Measurements from ENCODE around the gene ADCK1. TPM values are rescaled to one million over a fixed set of nuclear protein-coding genes. Genes with fewer than 3 reads are reported as not detected.
A peak's percentile ranks its signal among the peaks of the same experiment; 100 is the strongest.

ADCK1 gene
- total and polyA plus RNA-seq, 5 donors from 2014 or later: 2.0 to 10.5 (median 3.8) TPM

DNA sequence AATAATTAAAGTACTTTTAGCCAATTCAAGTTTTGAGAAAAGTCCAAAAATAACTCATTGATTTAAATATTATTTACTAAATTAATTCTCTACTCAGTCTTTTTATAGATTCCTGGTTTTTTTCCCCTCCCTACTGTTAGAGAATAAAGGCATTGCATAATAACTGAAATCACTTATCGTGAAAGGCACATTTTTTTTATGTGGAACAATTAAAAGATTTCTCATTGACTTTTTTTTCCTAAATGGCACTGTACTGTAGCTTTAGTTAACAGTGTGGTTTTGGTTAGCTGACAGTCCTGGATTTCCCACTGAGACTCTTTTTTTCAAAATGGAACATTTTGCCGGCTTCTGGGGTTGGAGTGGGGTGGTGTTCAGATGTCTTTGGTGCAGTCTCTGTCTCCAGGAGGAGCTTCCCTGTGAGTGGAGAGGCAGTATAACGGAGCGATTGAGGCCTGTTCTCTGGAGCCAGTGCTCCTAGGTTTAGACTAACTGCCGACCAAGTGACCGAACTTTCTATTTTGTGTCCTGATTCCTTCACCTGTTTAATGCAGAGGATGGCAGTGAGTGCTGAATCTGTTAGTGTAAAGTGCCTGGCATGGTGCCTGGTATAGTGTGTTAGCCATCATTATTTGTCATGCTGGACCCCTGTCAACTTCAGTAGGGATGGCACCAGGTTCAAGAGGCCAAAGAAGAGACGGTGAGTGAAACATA is 117.7 kb downstream of the ADCK1 start:
- Histone ChIP-seq H3K4me1 (ENCODE audit: control insufficient read depth, insufficient read depth, low read length, poor library complexity, severe bottlenecking) (no peaks in the 10 kb centered on the region), H3K36me3 (ENCODE audit: control insufficient read depth, insufficient read depth, low read length) (no peaks in the 10 kb centered on the region), H3K27me3 (ENCODE audit: control insufficient read depth, insufficient read depth, low read length) (no peaks in the 10 kb centered on the region), H3K4me3 (ENCODE audit: low read depth, low read length) (no peak overlapping the region), H3K27ac (ENCODE audit: insufficient read depth, low read length, poor library complexity, severe bottlenecking) (no peak overlapping the region), H3K9me3 (ENCODE audit: control insufficient read depth in 2 of 2, low read length in 2 of 2) (no peaks in the 10 kb centered on the region)
- ATAC-seq (ENCODE audit: low read depth in 2 of 2) (no peak), DNase-seq (no peak)
- no peak overlapping the region for H3K4me3 Mint-ChIP-seq
- no peaks in the 10 kb centered on the region for H3K9me3 Mint-ChIP-seq
- no peaks in the 10 kb centered on the region for H3K27me3 Mint-ChIP-seq
- H3K27ac Mint-ChIP-seq: no peak overlapping the region
- peaks cover 13% of the 10 kb centered on the region for H3K36me3 Mint-ChIP-seq
- peaks cover 0 to 2% (median 0%) of the 10 kb centered on the region in 4 donors for H3K4me1 Mint-ChIP-seq

- H3K27me3 ChIP-seq (ENCODE audit: control insufficient read depth, insufficient read depth, low read length): no peaks in the 10 kb centered on the region
- no peaks in the 10 kb centered on the region for H3K9me3 Mint-ChIP-seq
- no peaks in the 10 kb centered on the region for H3K27me3 Mint-ChIP-seq
- peaks cover 16% of the 10 kb centered on the region for H3K36me3 Mint-ChIP-seq
- H3K4me3 Mint-ChIP-seq: no peak overlapping the region
- ATAC-seq (ENCODE audit: low read depth in 2 of 2) (no peak), DNase-seq (peak in 1 of 3 donors; percentile 30)
- H3K9me3 ChIP-seq (ENCODE audit: control insufficient read depth in 2 of 2, low read length in 2 of 2): no peaks in the 10 kb centered on the region
- no peaks in the 10 kb centered on the region for H3K4me1 ChIP-seq (ENCODE audit: control insufficient read depth, insufficient read depth, low read length, poor library complexity, severe bottlenecking)
- no peaks in the 10 kb centered on the region for H3K36me3 ChIP-seq (ENCODE audit: control insufficient read depth, insufficient read depth, low read length)
- no peak overlapping the region for H3K27ac ChIP-seq (ENCODE audit: insufficient read depth, low read length, poor library complexity, severe bottlenecking)
- H3K4me3 ChIP-seq (ENCODE audit: low read depth, low read length): no peak overlapping the region
- no peak overlapping the region for H3K27ac Mint-ChIP-seq
- peaks cover 0 to 2% (median 0%) of the 10 kb centered on the region in 4 donors for H3K4me1 Mint-ChIP-seq
Measured at GRCh38 chr14:77918448-77918847, 118.5 kb downstream of the ADCK1 start.

DNA sequence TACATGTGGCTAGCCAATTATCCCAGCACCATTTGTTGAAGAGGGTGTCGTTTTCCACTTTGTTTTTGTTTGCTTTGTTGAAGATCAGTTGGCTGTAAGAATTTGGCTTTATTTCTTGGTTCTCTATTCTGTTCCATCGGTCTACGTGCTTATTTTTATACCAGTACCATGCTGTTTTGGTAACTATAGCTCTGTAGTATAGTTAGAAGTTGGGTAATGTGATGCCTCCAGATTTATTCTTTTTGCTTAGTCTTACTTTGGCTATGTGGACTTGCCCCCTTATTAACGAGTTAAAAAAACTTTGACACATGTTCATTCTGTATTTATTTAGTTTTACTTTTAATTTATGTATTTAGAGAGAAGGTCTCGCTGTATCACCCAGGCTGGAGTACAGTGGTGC is 120.4 kb downstream of the ADCK1 start:
- DNase-seq (no peak), ATAC-seq (ENCODE audit: low read depth in 2 of 2) (no peak)
- Mint-ChIP-seq H3K27me3 (no peaks in the 10 kb centered on the region), H3K4me3 (no peak overlapping the region), H3K36me3 (peaks cover 13% of the 10 kb centered on the region), H3K4me1 (no peaks in the 10 kb centered on the region), H3K27ac (no peak overlapping the region), H3K9me3 (no peaks in the 10 kb centered on the region)
- Histone ChIP-seq H3K4me3 (ENCODE audit: low read depth, low read length) (no peak overlapping the region), H3K9me3 (ENCODE audit: control insufficient read depth in 2 of 2, low read length in 2 of 2) (no peaks in the 10 kb centered on the region), H3K27me3 (ENCODE audit: control insufficient read depth, insufficient read depth, low read length) (no peaks in the 10 kb centered on the region), H3K27ac (ENCODE audit: insufficient read depth, low read length, poor library complexity, severe bottlenecking) (no peak overlapping the region), H3K36me3 (ENCODE audit: control insufficient read depth, insufficient read depth, low read length) (no peaks in the 10 kb centered on the region), H3K4me1 (ENCODE audit: control insufficient read depth, insufficient read depth, low read length, poor library complexity, severe bottlenecking) (no peaks in the 10 kb centered on the region)

GRCh38 chr14:77921818-77922217 is 121.9 kb downstream of the ADCK1 start:
- DNase-seq: no peak
- Mint-ChIP-seq H3K27me3 (no peaks in the 10 kb centered on the region), H3K36me3 (peaks cover 21% of the 10 kb centered on the region), H3K9me3 (no peaks in the 10 kb centered on the region), H3K4me3 (no peak overlapping the region), H3K4me1 (no peaks in the 10 kb centered on the region), H3K27ac (no peak overlapping the region)
- H3K9me3 ChIP-seq (ENCODE audit: control insufficient read depth in 2 of 2, low read length in 2 of 2): no peaks in the 10 kb centered on the region
- H3K4me1 ChIP-seq (ENCODE audit: control insufficient read depth, insufficient read depth, low read length, poor library complexity, severe bottlenecking): no peaks in the 10 kb centered on the region
- H3K27me3 ChIP-seq (ENCODE audit: control insufficient read depth, insufficient read depth, low read length): no peaks in the 10 kb centered on the region
- H3K4me3 ChIP-seq (ENCODE audit: low read depth, low read length): no peak overlapping the region
- ATAC-seq (ENCODE audit: low read depth in 2 of 2): no peak
- H3K36me3 ChIP-seq (ENCODE audit: control insufficient read depth, insufficient read depth, low read length): no peaks in the 10 kb centered on the region
- no peak overlapping the region for H3K27ac ChIP-seq (ENCODE audit: insufficient read depth, low read length, poor library complexity, severe bottlenecking)

DNA sequence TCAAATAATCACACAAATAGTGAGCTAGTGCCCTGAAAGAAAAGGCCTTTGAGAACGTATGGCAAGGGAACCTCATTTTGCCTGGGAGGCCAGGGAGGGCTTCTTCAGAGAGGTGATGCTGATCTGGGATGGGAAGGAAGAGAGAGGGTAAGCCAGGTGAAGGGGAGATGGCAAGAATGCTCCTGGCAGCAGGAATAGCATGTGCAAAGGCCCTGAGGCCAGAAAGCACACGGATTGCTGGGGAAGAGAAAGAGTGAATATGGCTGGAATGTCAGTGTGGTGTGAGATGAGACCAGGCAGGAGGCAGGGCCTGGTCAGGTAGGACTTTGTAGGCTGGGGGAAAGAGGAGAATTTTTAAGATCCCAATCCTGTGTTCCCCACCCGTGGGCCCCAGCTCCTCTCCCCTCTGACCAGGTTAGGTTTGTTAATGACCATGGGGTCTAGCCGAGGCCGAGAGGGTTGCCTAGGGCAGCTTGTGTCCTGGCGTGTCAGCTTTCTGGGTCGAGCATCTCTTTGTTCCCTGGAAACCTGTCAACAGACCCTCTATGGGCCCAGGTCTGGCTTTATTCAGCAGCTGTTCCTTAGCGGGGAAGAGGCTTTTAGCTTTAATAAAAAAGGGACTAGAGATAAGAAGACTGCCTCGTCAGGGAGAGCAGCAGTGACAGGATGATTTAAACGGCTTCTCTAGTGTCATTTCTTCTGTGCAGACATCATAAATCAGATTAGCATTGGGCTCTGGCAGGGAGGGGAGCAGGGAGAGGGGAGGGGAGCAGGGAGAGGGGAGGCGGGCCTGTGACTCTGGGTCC is 123.4 kb downstream of the ADCK1 start:
- Histone ChIP-seq H3K4me3 (ENCODE audit: low read depth, low read length) (no peak overlapping the region), H3K36me3 (ENCODE audit: control insufficient read depth, insufficient read depth, low read length) (no peaks in the 10 kb centered on the region), H3K27ac (ENCODE audit: insufficient read depth, low read length, poor library complexity, severe bottlenecking) (no peak overlapping the region), H3K9me3 (ENCODE audit: control insufficient read depth in 2 of 2, low read length in 2 of 2) (no peaks in the 10 kb centered on the region), H3K4me1 (ENCODE audit: control insufficient read depth, insufficient read depth, low read length, poor library complexity, severe bottlenecking) (no peaks in the 10 kb centered on the region), H3K27me3 (ENCODE audit: control insufficient read depth, insufficient read depth, low read length) (no peaks in the 10 kb centered on the region)
- Mint-ChIP-seq H3K27ac (peak overlapping the region in 1 of 3 donors; percentile 4), H3K4me1 (no peaks in the 10 kb centered on the region), H3K36me3 (peaks cover 33% of the 10 kb centered on the region), H3K4me3 (no peak overlapping the region), H3K9me3 (no peaks in the 10 kb centered on the region), H3K27me3 (no peaks in the 10 kb centered on the region)
- DNase-seq (no peak), ATAC-seq (ENCODE audit: low read depth in 2 of 2) (no peak)

DNA sequence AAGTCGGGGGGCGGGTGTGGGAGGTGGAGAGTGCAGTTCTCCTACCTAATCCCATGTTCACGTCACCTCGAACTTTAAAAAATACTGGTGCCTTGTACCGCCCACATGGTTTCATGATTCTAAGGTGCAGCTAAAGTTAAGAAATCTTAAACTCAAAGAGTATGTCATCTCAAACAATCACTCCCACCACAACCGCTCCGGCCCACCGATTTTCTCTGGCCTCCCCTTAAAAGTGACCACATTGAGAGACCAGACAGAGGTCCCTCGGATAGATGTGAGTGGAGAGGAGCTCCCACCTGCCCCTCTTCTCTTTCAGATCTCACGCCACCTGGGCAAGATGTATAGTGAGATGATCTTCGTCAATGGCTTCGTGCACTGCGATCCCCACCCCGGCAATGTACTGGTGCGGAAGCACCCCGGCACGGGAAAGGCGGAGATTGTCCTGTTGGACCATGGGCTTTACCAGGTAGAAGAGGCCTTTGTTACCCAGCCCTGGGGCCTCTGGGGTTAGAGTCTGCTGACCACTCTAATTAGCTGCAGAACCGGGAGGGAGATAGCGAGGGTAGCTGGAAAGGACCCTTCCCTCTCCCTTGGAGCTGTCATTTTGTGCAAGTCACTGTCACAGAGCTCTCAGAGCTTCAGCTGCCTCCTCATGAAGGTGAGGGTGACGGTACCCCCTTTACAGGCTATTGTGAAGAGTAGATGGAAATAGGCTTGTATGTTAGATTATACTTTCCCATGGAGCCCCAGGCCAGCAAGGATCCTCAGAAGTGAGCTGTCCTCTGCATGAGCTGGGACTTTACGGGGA is 124.4 kb downstream of the ADCK1 start:
- DNase-seq (no peak), ATAC-seq (ENCODE audit: low read depth in 2 of 2) (no peak)
- Histone ChIP-seq H3K27me3 (ENCODE audit: control insufficient read depth, insufficient read depth, low read length) (no peaks in the 10 kb centered on the region), H3K4me3 (ENCODE audit: low read depth, low read length) (no peak overlapping the region), H3K36me3 (ENCODE audit: control insufficient read depth, insufficient read depth, low read length) (no peaks in the 10 kb centered on the region), H3K9me3 (ENCODE audit: control insufficient read depth in 2 of 2, low read length in 2 of 2) (no peaks in the 10 kb centered on the region), H3K4me1 (ENCODE audit: control insufficient read depth, insufficient read depth, low read length, poor library complexity, severe bottlenecking) (no peaks in the 10 kb centered on the region), H3K27ac (ENCODE audit: insufficient read depth, low read length, poor library complexity, severe bottlenecking) (no peak overlapping the region)
- no peak overlapping the region for H3K4me3 Mint-ChIP-seq
- H3K9me3 Mint-ChIP-seq: no peaks in the 10 kb centered on the region
- peaks cover 33% of the 10 kb centered on the region for H3K36me3 Mint-ChIP-seq
- H3K27ac Mint-ChIP-seq: no peak overlapping the region
- no peaks in the 10 kb centered on the region for H3K27me3 Mint-ChIP-seq
- H3K4me1 Mint-ChIP-seq: no peaks in the 10 kb centered on the region

DNA sequence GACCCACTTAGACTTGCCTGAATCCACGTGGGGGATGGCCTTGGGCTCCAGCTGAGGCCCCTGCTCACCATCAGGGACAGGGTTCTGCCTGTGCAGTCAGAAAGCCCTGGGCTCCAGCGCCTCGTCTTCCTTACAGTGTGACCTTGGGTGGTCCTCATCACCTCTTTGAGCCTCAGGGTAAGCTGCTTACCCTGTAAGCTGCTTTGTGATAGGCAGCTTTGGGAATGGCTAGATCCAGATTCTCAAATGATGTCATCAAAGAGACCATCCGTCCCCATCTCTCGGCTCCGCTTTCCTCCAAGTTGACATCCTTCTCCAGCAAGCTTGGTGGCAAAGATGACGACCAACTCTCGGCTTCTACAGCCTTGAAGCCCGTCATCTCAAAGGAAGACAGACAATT is 127.0 kb downstream of the ADCK1 start:
- Mint-ChIP-seq H3K4me1 (no peaks in the 10 kb centered on the region), H3K4me3 (no peak overlapping the region), H3K36me3 (peaks cover 43% of the 10 kb centered on the region), H3K9me3 (peaks cover 0 to 1% (median 0%) of the 10 kb centered on the region in 7 donors), H3K27me3 (no peaks in the 10 kb centered on the region), H3K27ac (no peak overlapping the region)
- Histone ChIP-seq H3K4me3 (ENCODE audit: low read depth, low read length) (no peak overlapping the region), H3K36me3 (ENCODE audit: control insufficient read depth, insufficient read depth, low read length) (no peaks in the 10 kb centered on the region), H3K9me3 (ENCODE audit: control insufficient read depth in 2 of 2, low read length in 2 of 2) (no peaks in the 10 kb centered on the region), H3K27ac (ENCODE audit: insufficient read depth, low read length, poor library complexity, severe bottlenecking) (no peak overlapping the region), H3K4me1 (ENCODE audit: control insufficient read depth, insufficient read depth, low read length, poor library complexity, severe bottlenecking) (no peaks in the 10 kb centered on the region), H3K27me3 (ENCODE audit: control insufficient read depth, insufficient read depth, low read length) (no peaks in the 10 kb centered on the region)
- DNase-seq (no peak), ATAC-seq (ENCODE audit: low read depth in 2 of 2) (no peak)

Measured in CD4-positive, CD25-positive, alpha-beta regulatory T cell (primary cell).